OCI-LY1 (cell line): ENCODE data around the gene KCTD13.

Source experiments
- EZH2 ChIP-seq: fragments of 200-600 bp; sonication (generic), shearing (Covaris generic); IDR thresholded peaks from 2 replicates; pipeline ENCODE4 v1.8.0; 2017; ENCODE audit warnings: borderline replicate concordance, mixed run types, mild to moderate bottlenecking, antibody characterized with exemption, low read length, moderate library complexity, mixed read lengths
- TF ChIP-seq, protein P1 (sequence below): fragments of 200-600 bp; sonication (generic), shearing (Covaris generic); IDR thresholded peaks from 2 replicates; pipeline ENCODE4 v1.5.1; 2017; ENCODE audit warnings: mild to moderate bottlenecking, antibody characterized with exemption, low read length, moderate library complexity, mixed read lengths

GRCh38 chr16:29961127-29961478 is 35.1 kb upstream of the KCTD13 start:
- TF ChIP-seq, protein P1, sequence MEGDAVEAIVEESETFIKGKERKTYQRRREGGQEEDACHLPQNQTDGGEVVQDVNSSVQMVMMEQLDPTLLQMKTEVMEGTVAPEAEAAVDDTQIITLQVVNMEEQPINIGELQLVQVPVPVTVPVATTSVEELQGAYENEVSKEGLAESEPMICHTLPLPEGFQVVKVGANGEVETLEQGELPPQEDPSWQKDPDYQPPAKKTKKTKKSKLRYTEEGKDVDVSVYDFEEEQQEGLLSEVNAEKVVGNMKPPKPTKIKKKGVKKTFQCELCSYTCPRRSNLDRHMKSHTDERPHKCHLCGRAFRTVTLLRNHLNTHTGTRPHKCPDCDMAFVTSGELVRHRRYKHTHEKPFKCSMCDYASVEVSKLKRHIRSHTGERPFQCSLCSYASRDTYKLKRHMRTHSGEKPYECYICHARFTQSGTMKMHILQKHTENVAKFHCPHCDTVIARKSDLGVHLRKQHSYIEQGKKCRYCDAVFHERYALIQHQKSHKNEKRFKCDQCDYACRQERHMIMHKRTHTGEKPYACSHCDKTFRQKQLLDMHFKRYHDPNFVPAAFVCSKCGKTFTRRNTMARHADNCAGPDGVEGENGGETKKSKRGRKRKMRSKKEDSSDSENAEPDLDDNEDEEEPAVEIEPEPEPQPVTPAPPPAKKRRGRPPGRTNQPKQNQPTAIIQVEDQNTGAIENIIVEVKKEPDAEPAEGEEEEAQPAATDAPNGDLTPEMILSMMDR: no peak
- TF ChIP-seq EZH2: no peak
